ENCODE results near the gene SURF1. TPM values are rescaled to one million over a fixed set of nuclear protein-coding genes. Genes with fewer than 3 reads are reported as not detected.

Gene SURF1
- total and polyA plus RNA-seq, 9 of the 15 experiments (the other 6 are each of a cell fraction or from before 2014, with no cell fraction given), result 16.1 to 31.3 (median 20.9) TPM

DNA sequence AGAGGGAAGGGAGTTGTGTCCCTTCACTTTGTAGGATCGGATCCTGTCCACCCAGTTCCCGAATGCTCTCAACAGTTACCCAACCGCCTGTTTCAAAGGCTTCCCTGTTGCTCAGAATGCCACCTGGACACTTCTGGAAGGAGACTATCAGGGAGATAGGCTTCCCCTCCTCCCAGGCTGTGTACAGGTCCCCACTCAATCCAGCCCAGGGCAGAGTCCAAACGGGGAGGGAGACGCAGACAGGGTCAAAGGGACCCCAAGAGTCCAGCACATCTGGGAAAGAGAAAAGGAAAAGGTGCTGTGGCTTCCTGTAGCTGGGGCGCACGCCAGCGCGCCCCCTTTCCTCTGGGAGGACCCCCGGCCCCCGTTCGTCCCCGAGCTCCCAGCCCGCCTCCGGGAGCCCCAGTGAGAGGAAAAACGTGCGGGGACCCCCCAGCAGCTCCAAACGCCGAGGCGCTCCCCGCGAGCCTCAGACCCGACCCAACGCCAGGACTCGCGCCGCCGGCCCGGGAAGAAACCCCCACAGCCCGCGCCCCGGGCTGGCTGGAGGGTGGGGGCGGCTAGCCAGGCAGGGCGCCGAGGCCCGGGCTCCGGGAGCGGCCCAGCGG lies 18.9 kb upstream of the SURF1 start:
- BruUV-seq (replicated peaks), result no TSS peak
- Histone ChIP-seq H4K20me1 (replicated peaks; ENCODE audit: control insufficient read depth, insufficient read depth, low read length) (peaks cover 35% of the 10 kb centered on the region), H3K79me2 (ENCODE audit: control insufficient read depth, insufficient read depth, low read length) (peaks cover 64% of the 10 kb centered on the region), H3K9me1 (ENCODE audit: control insufficient read depth, insufficient read depth, low read length) (peaks cover 18% of the 10 kb centered on the region), H3K27me3 (ENCODE audit: control insufficient read depth in 2 of 2, insufficient read depth in 2 of 2, low read length in 2 of 2) (no peaks in the 10 kb centered on the region), H3K9me3 (replicated peaks; ENCODE audit: control insufficient read depth, insufficient read depth, low read depth, low read length) (no peaks in the 10 kb centered on the region), H3K4me2 (ENCODE audit: insufficient read depth, low read length) (peak overlapping the region; percentile 88), H3K9ac (ENCODE audit: insufficient read depth in 1 of 2, low read depth in 2 of 2, low read length in 2 of 2) (peak overlapping the region; percentile 97), H2AFZ (ENCODE audit: low read depth, low read length) (0 out of 2 replicates have a peak overlapping the region, but pooled peaks have one; percentile 64), H3K27ac (ENCODE audit: extremely low read depth, low read depth, low read length) (peak overlapping the region; percentile 97), H3K4me1 (replicated peaks in 1 of 2; ENCODE audit: control insufficient read depth in 2 of 2, insufficient read depth in 2 of 2, low read length in 2 of 2) (peaks cover 43 to 53% of the 10 kb centered on the region in 2 experiments; a peak in 4 of 5 replicates), H3K36me3 (ENCODE audit: control insufficient read depth, insufficient read depth, low read length) (peaks cover 39% of the 10 kb centered on the region), H3K4me3 (peak overlapping the region; percentile 87)
- FAIRE-seq, result no peak
- ChIA-PET POLR2A (interaction anchor here (0.5 to 8.5 kb wide), 10 partner anchors 10 to 626 kb away, joined by 3 to 109 read pairs (median 4); partner anchors contain the start of genes MED22, RPL7A, SURF1 and SURF2), CTCF (ENCODE audit: low intra/inter-chr PET ratio) (interaction anchor here (0.9 kb wide), 1 partner anchor 19 kb away, joined by 4 read pairs; the partner anchor contains the start of gene SURF2)
- intact Hi-C loops (cut with micrococcal nuclease), result no loop called here
- in situ Hi-C loops (cut with MboI), result no loop called here
- WGBS (ENCODE audit: insufficient coverage, low coverage, missing lambda C conversion rate), result under 1% methylated on average over 20 of the region's 39 CpGs
- DNase-seq (ENCODE audit: extremely low read depth in 1 of 4, low spot score in 3 of 4), result peak in 2 of 4 experiments; percentile 56 to 62
- ATAC-seq, result peak; percentile 42
- TF ChIP-seq SREBF1 (IDR thresholded peaks at IDR 0.05; ENCODE audit: borderline replicate concordance, low read depth, low read length), result no peak
- no peak for TF ChIP-seq NBN (IDR thresholded peaks at IDR 0.05; ENCODE audit: low read depth)
- TF ChIP-seq TOE1 (IDR thresholded peaks at IDR 0.05; ENCODE audit: borderline replicate concordance), result 0 out of 2 replicates have a peak, but pooled peaks have one; percentile 31
- no peak for TF ChIP-seq TOE1 (CRISPR knock-in tag; IDR thresholded peaks at IDR 0.05; ENCODE audit: borderline replicate concordance, low read depth)
- TF ChIP-seq, protein P1, sequence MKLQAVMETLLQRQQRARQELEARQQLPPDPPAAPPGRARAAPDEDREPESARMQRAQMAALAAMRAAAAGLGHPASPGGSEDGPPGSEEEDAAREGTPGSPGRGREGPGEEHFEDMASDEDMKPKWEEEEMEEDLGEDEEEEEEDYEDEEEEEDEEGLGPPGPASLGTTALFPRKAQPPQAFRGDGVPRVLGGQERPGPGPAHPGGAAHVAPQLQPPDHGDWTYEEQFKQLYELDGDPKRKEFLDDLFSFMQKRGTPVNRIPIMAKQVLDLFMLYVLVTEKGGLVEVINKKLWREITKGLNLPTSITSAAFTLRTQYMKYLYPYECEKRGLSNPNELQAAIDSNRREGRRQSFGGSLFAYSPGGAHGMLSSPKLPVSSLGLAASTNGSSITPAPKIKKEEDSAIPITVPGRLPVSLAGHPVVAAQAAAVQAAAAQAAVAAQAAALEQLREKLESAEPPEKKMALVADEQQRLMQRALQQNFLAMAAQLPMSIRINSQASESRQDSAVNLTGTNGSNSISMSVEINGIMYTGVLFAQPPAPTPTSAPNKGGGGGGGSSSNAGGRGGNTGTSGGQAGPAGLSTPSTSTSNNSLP (IDR thresholded peaks at IDR 0.05; ENCODE audit: borderline replicate concordance, low read depth, low read length), result no peak
- TF ChIP-seq BRF1 (IDR thresholded peaks at IDR 0.05; ENCODE audit: borderline replicate concordance, extremely low read depth, insufficient read length), result no peak
- peak; percentile 10 for TF ChIP-seq TBP (optimal IDR thresholded peaks at IDR 0.05; ENCODE audit: low read depth, low read length)
- TF ChIP-seq, protein P2, sequence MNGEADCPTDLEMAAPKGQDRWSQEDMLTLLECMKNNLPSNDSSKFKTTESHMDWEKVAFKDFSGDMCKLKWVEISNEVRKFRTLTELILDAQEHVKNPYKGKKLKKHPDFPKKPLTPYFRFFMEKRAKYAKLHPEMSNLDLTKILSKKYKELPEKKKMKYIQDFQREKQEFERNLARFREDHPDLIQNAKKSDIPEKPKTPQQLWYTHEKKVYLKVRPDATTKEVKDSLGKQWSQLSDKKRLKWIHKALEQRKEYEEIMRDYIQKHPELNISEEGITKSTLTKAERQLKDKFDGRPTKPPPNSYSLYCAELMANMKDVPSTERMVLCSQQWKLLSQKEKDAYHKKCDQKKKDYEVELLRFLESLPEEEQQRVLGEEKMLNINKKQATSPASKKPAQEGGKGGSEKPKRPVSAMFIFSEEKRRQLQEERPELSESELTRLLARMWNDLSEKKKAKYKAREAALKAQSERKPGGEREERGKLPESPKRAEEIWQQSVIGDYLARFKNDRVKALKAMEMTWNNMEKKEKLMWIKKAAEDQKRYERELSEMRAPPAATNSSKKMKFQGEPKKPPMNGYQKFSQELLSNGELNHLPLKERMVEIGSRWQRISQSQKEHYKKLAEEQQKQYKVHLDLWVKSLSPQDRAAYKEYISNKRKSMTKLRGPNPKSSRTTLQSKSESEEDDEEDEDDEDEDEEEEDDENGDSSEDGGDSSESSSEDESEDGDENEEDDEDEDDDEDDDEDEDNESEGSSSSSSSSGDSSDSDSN (IDR thresholded peaks at IDR 0.05; ENCODE audit: borderline replicate concordance in 1 of 2, low read depth in 2 of 2, low read length in 2 of 2), result 0 out of 4 replicates have a peak, but pooled peaks of 1 of the 2 experiments have one; percentile 21
- peak; percentile 66 for TF ChIP-seq ZBTB7A (IDR thresholded peaks at IDR 0.05; ENCODE audit: borderline replicate concordance, control insufficient read depth, low read depth, low read length)
- TF ChIP-seq DNMT1 (IDR thresholded peaks at IDR 0.05), result no peak
- TF ChIP-seq, protein P3, sequence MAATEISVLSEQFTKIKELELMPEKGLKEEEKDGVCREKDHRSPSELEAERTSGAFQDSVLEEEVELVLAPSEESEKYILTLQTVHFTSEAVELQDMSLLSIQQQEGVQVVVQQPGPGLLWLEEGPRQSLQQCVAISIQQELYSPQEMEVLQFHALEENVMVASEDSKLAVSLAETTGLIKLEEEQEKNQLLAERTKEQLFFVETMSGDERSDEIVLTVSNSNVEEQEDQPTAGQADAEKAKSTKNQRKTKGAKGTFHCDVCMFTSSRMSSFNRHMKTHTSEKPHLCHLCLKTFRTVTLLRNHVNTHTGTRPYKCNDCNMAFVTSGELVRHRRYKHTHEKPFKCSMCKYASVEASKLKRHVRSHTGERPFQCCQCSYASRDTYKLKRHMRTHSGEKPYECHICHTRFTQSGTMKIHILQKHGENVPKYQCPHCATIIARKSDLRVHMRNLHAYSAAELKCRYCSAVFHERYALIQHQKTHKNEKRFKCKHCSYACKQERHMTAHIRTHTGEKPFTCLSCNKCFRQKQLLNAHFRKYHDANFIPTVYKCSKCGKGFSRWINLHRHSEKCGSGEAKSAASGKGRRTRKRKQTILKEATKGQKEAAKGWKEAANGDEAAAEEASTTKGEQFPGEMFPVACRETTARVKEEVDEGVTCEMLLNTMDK (IDR thresholded peaks at IDR 0.05; ENCODE audit: borderline replicate concordance, insufficient read depth, low read depth, low read length, poor library complexity, severe bottlenecking), result peak; percentile 25
- TF ChIP-seq SAP30 (IDR thresholded peaks at IDR 0.05; ENCODE audit: borderline replicate concordance, insufficient read depth, low read depth, low read length, poor library complexity, severe bottlenecking), result peak; percentile 75
- TF ChIP-seq FOXM1 (IDR thresholded peaks at IDR 0.05; ENCODE audit: low read depth), result no peak
- 0 out of 2 replicates have a peak, but pooled peaks have one; percentile 37 for TF ChIP-seq FOXM1 (CRISPR knock-in tag; IDR thresholded peaks at IDR 0.05; ENCODE audit: low read depth)
